Suprapubic skin (tissue), 4 donors: ENCODE measurements around the gene MGAT1.
A peak's percentile ranks its signal among the peaks of the same experiment; 100 is the strongest.

Source experiments
- CTCF ChIP-seq, 2 donors: fragments of 200-600 bp in 1 of 2; fragments of 450-650 bp in 1 of 2; sonication (generic) in 1 of 2; IDR thresholded peaks; one replicate each; pipeline ENCODE4 v1.5.1; 2016 to 2019; ENCODE audit warnings: antibody characterized with exemption in 2 of 2, mild to moderate bottlenecking in 1 of 2, moderate library complexity in 1 of 2
- EP300 ChIP-seq: sonication (generic); formaldehyde crosslinking; IDR thresholded peaks from one replicate; pipeline ENCODE4 v1.6.1; 2017; ENCODE audit warnings: antibody characterized with exemption
- POLR2A ChIP-seq, 2 donors: fragments of 450-650 bp; IDR thresholded peaks; one replicate each; pipeline ENCODE4 v1.6.1; 2017; ENCODE audit warnings: antibody characterized with exemption in 2 of 2, mild to moderate bottlenecking in 2 of 2, moderate library complexity in 2 of 2
- POLR2AphosphoS5 ChIP-seq, 3 donors: sonication (generic); formaldehyde crosslinking; IDR thresholded peaks; one replicate each; pipeline ENCODE4 v1.6.1; 2017; ENCODE audit warnings: antibody characterized with exemption in 3 of 3

DNA sequence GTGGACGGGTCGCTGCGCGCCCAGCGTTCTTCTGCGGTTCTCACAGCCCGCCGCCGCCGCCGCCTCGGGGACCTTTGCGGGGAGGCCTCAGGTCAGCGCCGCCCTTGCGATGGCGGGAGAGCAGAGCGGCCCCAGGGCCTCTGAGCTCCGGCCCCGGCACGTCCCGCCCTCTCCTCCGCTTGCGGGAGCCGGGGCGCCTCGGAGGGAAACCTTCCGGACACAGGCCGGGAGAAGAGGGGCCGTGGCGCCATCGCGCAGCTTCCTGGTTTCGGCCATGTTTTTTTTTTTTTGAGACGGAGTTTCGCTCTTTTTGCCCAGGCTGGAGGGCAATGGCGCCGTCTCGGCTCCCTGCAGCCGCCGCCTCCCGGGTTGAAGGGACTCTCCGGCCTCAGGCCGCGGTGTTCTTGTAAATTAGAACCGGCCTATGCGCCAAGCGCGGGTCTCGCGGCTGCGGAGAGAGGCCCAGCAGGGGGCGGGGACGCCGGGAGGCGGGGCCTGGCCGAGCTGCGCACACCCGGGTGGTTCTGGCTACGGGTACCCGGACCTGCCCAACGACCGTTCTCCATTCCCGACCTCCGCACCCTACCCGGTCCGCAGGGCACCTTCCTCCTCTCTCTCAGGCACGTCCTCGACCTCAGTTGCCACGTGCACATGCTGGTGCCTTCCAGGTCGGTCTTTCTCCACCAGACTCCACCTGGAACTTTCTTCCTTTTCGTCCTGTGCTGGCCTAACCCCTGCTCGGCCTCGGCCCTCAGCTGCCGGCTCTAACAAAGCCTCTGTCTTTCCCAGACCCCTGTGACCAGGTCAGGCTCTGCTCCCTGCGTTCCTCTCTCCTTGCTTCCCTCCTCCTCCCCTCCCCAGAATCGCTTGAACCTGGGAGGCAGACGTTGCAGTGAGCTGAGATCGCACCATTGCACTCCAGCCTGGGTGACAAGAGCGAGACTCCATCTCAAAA is 28.8 kb upstream of the MGAT1 start:
- TF ChIP-seq CTCF (IDR thresholded peaks at IDR 0.05) (no peak), POLR2A (IDR thresholded peaks at IDR 0.05) (peak in 1 of 2 donors; percentile 72), EP300 (no peak), POLR2AphosphoS5 (IDR thresholded peaks at IDR 0.05) (peak in 1 of 3 donors; percentile 56)
